Bronchial epithelial cell (primary cell): ENCODE results near the gene LTBP1. TPM values are rescaled to one million over a fixed set of nuclear protein-coding genes. Genes with fewer than 3 reads are reported as not detected.

Experiments used
- DNase-seq: peaks from one replicate; pipeline ENCODE4 v3.0.0-alpha.2; 2010; ENCODE audit warnings: low read depth
- FAIRE-seq: peaks from 2 replicates; lab custom pipeline; 2011; peaks lifted over from hg19 to GRCh38; lab: Jason Lieb, UNC
- H3K27me3 ChIP-seq: 2 replicates; pipeline ENCODE4 v1.5.1; 2011; ENCODE audit warnings: low read length; ENCODE audit not compliant: control insufficient read depth, insufficient read depth
- H3K36me3 ChIP-seq: 2 replicates; pipeline ENCODE4 v1.5.1; 2011; ENCODE audit warnings: low read length; ENCODE audit not compliant: control insufficient read depth, insufficient read depth
- H3K4me3 ChIP-seq: 2 replicates; pipeline ENCODE4 v1.5.1; 2011; ENCODE audit warnings: mild to moderate bottlenecking, low read depth, low read length, control low read depth
- CTCF ChIP-seq: IDR thresholded peaks from 2 replicates; pipeline ENCODE4 v1.5.1; 2011; ENCODE audit warnings: mild to moderate bottlenecking, moderate library complexity, low read length, control low read depth, inconsistent platforms; ENCODE audit not compliant: insufficient read depth, severe bottlenecking
- total RNA-seq: library from RNA; depleted of rRNA; stranded (reverse); fragments of >200 nt; gene quantifications from 2 replicates; pipeline ENCODE4 v1.2.1, GENCODE V29; 2014

LTBP1 gene
- total RNA-seq, 1 donor from 2014 or later = 6.6 TPM

- H3K36me3 ChIP-seq = no peaks in the 10 kb centered on the region
- H3K27me3 ChIP-seq = no peaks in the 10 kb centered on the region
- no peak for FAIRE-seq
- peak; percentile 62 for DNase-seq
- no peak overlapping the region for H3K4me3 ChIP-seq
- TF ChIP-seq CTCF = no peak
Observed at GRCh38 chr2:33373986-33374385, 427.2 kb downstream of the LTBP1 start.

- no peak for FAIRE-seq
- DNase-seq = peak; percentile 87
- no peaks in the 10 kb centered on the region for H3K36me3 ChIP-seq
- no peaks in the 10 kb centered on the region for H3K27me3 ChIP-seq
- no peak for TF ChIP-seq CTCF
- no peak overlapping the region for H3K4me3 ChIP-seq
Observed at GRCh38 chr2:33375054-33375453, 428.3 kb downstream of the LTBP1 start.

GRCh38 chr2:33377048-33377447 lies 430.3 kb downstream of the LTBP1 start:
- TF ChIP-seq CTCF = no peak
- Histone ChIP-seq H3K36me3 (no peaks in the 10 kb centered on the region), H3K27me3 (no peaks in the 10 kb centered on the region), H3K4me3 (no peak overlapping the region)
- DNase-seq = no peak
- FAIRE-seq = no peak

GRCh38 chr2:33378556-33379210 lies 431.9 kb downstream of the LTBP1 start:
- Histone ChIP-seq H3K27me3 (no peaks in the 10 kb centered on the region), H3K4me3 (no peak overlapping the region), H3K36me3 (no peaks in the 10 kb centered on the region)
- TF ChIP-seq CTCF = no peak
- DNase-seq = no peak
- FAIRE-seq = no peak

GRCh38 chr2:33380001-33380609 lies 433.4 kb downstream of the LTBP1 start:
- no peak for FAIRE-seq
- no peak overlapping the region for H3K4me3 ChIP-seq
- H3K27me3 ChIP-seq = no peaks in the 10 kb centered on the region
- H3K36me3 ChIP-seq = no peaks in the 10 kb centered on the region
- peak; percentile 21 for DNase-seq
- TF ChIP-seq CTCF = peak; percentile 49

GRCh38 chr2:33380719-33381118 lies 434.0 kb downstream of the LTBP1 start:
- no peaks in the 10 kb centered on the region for H3K27me3 ChIP-seq
- no peak for FAIRE-seq
- no peaks in the 10 kb centered on the region for H3K36me3 ChIP-seq
- DNase-seq = no peak
- H3K4me3 ChIP-seq = no peak overlapping the region
- TF ChIP-seq CTCF = no peak
